Type B pancreatic cell (in vitro differentiated cells): ENCODE data around the gene WASHC4. TPM values are rescaled to one million over a fixed set of nuclear protein-coding genes. Genes with fewer than 3 reads are reported as not detected.

Experiments
- DNase-seq: peaks from one replicate; pipeline ENCODE4 v3.0.0; 2021; ENCODE audit warnings: mixed read lengths; ENCODE audit not compliant: unreplicated experiment; ENCODE audit errors: extremely low spot score
- H3K27ac Mint-ChIP-seq: 2 replicates; pipeline ENCODE4 v1.8.0; 2021; ENCODE audit warnings: mild to moderate bottlenecking, mixed read lengths
- H3K27me3 Mint-ChIP-seq: 2 replicates; pipeline ENCODE4 v1.8.0; 2021; ENCODE audit warnings: mixed read lengths
- H3K36me3 Mint-ChIP-seq: 2 replicates; pipeline ENCODE4 v1.8.0; 2021; ENCODE audit warnings: mixed read lengths
- H3K4me1 Mint-ChIP-seq: one replicate; pipeline ENCODE4 v1.8.0; 2021; ENCODE audit warnings: mixed read lengths; ENCODE audit not compliant: unreplicated experiment
- H3K4me3 Mint-ChIP-seq: 2 replicates; pipeline ENCODE4 v1.8.0; 2021; ENCODE audit warnings: mild to moderate bottlenecking, mixed read lengths
- H3K9me3 Mint-ChIP-seq: 2 replicates; pipeline ENCODE4 v1.8.0; 2021; ENCODE audit warnings: mixed read lengths
- CTCF ChIP-seq: fragments of 200-600 bp; sonication (generic); conservative IDR thresholded peaks from 2 replicates; pipeline ENCODE4 v1.5.0; 2021; ENCODE audit warnings: antibody characterized with exemption, mild to moderate bottlenecking
- total RNA-seq: library from RNA; stranded (reverse); gene quantifications from 2 replicates; pipeline ENCODE4 v1.2.1, GENCODE V29; 2021; ENCODE audit warnings: low replicate concordance

The WASHC4 gene
- total RNA-seq, 1 donor from 2014 or later = 35.6 TPM

- H3K27ac Mint-ChIP-seq = no peak overlapping the region
- DNase-seq = no peak
- H3K27me3 Mint-ChIP-seq = peaks cover 30% of the 10 kb centered on the region
- no peak for TF ChIP-seq CTCF
- H3K4me1 Mint-ChIP-seq = peaks cover 6% of the 10 kb centered on the region
- H3K36me3 Mint-ChIP-seq = no peaks in the 10 kb centered on the region
- H3K9me3 Mint-ChIP-seq = no peaks in the 10 kb centered on the region
- no peak overlapping the region for H3K4me3 Mint-ChIP-seq
Observed at GRCh38 chr12:105078712-105079570, 28.6 kb upstream of the WASHC4 start.

- H3K4me3 Mint-ChIP-seq = peak overlapping the region; percentile 3
- peaks cover 34% of the 10 kb centered on the region for H3K27me3 Mint-ChIP-seq
- peaks cover 7% of the 10 kb centered on the region for H3K4me1 Mint-ChIP-seq
- H3K9me3 Mint-ChIP-seq = peaks cover 9% of the 10 kb centered on the region
- no peak for TF ChIP-seq CTCF
- no peak overlapping the region for H3K27ac Mint-ChIP-seq
- DNase-seq = no peak
- H3K36me3 Mint-ChIP-seq = peaks cover 3% of the 10 kb centered on the region
Observed at GRCh38 chr12:105083031-105083430, 24.5 kb upstream of the WASHC4 start.

- DNase-seq = no peak
- H3K27ac Mint-ChIP-seq = peak overlapping the region; percentile 73
Observed at GRCh38 chr12:105083551-105084105, 23.9 kb upstream of the WASHC4 start.

GRCh38 chr12:105084251-105085250, 23.0 kb upstream of the WASHC4 start, which contains the start of gene ALDH1L2:
Gene ALDH1L2, minus strand, starts transcription at chr12:105084458. Its CDS starts 22 bp downstream, at chr12:105084436.
- peaks cover 7% of the 10 kb centered on the region for H3K4me1 Mint-ChIP-seq
- peak; percentile 79 for DNase-seq
- H3K4me3 Mint-ChIP-seq = peak within 1 kb of the TSS; percentile 86
- peaks cover 30% of the 10 kb centered on the region for H3K27me3 Mint-ChIP-seq
- H3K36me3 Mint-ChIP-seq = peaks cover 3% of the 10 kb centered on the region
- no peak for TF ChIP-seq CTCF
- H3K9me3 Mint-ChIP-seq = peaks cover 9% of the 10 kb centered on the region
- peak within 1 kb of the TSS; percentile 73 for H3K27ac Mint-ChIP-seq

More at GRCh38 chr12:105083551-105084105, 23.9 kb upstream of the WASHC4 start:
- TF ChIP-seq CTCF = peak; percentile 42
- H3K36me3 Mint-ChIP-seq = peaks cover 3% of the 10 kb centered on the region
- peak overlapping the region; percentile 86 for H3K4me3 Mint-ChIP-seq
- peaks cover 9% of the 10 kb centered on the region for H3K9me3 Mint-ChIP-seq
- H3K27me3 Mint-ChIP-seq = peaks cover 32% of the 10 kb centered on the region
- H3K4me1 Mint-ChIP-seq = peaks cover 7% of the 10 kb centered on the region

- TF ChIP-seq CTCF = no peak
- no peak for DNase-seq
- H3K27ac Mint-ChIP-seq = no peak overlapping the region
- H3K9me3 Mint-ChIP-seq = peaks cover 9% of the 10 kb centered on the region
- peaks cover 7% of the 10 kb centered on the region for H3K4me1 Mint-ChIP-seq
- peak overlapping the region; percentile 50 for H3K4me3 Mint-ChIP-seq
- peaks cover 3% of the 10 kb centered on the region for H3K36me3 Mint-ChIP-seq
- peaks cover 30% of the 10 kb centered on the region for H3K27me3 Mint-ChIP-seq
Observed at GRCh38 chr12:105085501-105085900, 22.0 kb upstream of the WASHC4 start.
